ENCODE data around the gene CNOT4. TPM values are rescaled to one million over a fixed set of nuclear protein-coding genes. Genes with fewer than 3 reads are reported as not detected.

The CNOT4 gene
- total and polyA plus RNA-seq, 2 of the 4 experiments (the other 2 are of a cell fraction) = 7.0 to 8.1 TPM

DNA sequence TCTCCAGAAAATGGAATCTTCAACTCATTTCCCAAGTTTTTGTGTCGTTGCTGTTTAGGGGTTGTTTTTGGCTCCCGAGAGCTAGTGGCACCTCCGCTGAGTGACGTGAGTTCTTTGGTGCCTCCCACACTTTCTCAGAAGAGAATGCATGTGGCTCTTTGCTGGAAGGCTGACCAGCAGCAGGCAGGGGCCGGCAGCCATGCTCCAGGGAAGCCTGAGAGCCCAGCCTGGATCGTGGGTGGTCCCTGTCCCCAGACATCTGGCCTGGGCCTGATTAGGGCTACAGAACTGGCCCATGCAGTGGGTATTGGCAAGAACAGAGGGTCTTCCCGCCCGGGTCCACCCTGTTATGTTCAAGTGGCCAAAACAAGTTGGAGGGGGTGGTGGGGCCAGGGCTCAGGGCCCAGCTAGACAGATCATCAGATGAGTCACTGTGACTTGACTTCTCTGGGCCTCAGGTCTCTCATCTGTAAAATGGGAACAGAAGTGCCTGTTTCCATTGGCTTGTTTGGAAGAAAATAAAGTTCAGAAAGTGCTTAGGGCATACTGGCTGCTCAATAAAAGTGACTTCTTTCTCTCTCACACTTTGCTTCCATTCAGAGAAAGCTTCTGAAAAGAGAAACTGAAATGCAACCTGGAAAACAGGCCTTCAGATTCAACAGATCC is 193.1 kb downstream of the CNOT4 start:
- H3K79me1 ChIP-seq (ENCODE audit: low read depth in 1 of 2, low read length in 2 of 2) = no peaks in the 10 kb centered on the region
- H3K9me1 ChIP-seq (ENCODE audit: insufficient read depth, low read length) = no peaks in the 10 kb centered on the region
- H3K36me3 ChIP-seq (ENCODE audit: control insufficient read depth, insufficient read depth, low read length) = no peaks in the 10 kb centered on the region
- TF ChIP-seq, protein P1, sequence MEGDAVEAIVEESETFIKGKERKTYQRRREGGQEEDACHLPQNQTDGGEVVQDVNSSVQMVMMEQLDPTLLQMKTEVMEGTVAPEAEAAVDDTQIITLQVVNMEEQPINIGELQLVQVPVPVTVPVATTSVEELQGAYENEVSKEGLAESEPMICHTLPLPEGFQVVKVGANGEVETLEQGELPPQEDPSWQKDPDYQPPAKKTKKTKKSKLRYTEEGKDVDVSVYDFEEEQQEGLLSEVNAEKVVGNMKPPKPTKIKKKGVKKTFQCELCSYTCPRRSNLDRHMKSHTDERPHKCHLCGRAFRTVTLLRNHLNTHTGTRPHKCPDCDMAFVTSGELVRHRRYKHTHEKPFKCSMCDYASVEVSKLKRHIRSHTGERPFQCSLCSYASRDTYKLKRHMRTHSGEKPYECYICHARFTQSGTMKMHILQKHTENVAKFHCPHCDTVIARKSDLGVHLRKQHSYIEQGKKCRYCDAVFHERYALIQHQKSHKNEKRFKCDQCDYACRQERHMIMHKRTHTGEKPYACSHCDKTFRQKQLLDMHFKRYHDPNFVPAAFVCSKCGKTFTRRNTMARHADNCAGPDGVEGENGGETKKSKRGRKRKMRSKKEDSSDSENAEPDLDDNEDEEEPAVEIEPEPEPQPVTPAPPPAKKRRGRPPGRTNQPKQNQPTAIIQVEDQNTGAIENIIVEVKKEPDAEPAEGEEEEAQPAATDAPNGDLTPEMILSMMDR (conservative IDR thresholded peaks at IDR 0.05; ENCODE audit: low read depth, low read length) = no peak
- TF ChIP-seq SMC3 (IDR thresholded peaks at IDR 0.05; ENCODE audit: low read depth, low read length) = no peak
- no peak for TF ChIP-seq MXI1 (IDR thresholded peaks at IDR 0.05; ENCODE audit: borderline replicate concordance, low read depth, low read length)
- TF ChIP-seq CEBPB (IDR thresholded peaks at IDR 0.05; ENCODE audit: low read depth, low read length) = no peak
- TF ChIP-seq NFE2L2 (IDR thresholded peaks at IDR 0.05; ENCODE audit: low read depth, low read length) = no peak
- no peak for TF ChIP-seq RCOR1 (IDR thresholded peaks at IDR 0.05; ENCODE audit: insufficient replicate concordance, low read length)
- TF ChIP-seq CHD1 (IDR thresholded peaks at IDR 0.05; ENCODE audit: low read depth, low read length) = no peak
- no peak for TF ChIP-seq MAZ (IDR thresholded peaks at IDR 0.05; ENCODE audit: borderline replicate concordance, low read depth, low read length)
- TF ChIP-seq RFX5 (IDR thresholded peaks at IDR 0.05; ENCODE audit: low read depth, low read length) = no peak
- POLR2A ChIA-PET (ENCODE audit: unreplicated experiment) = no interaction called here
- H2AK5ac ChIP-seq (ENCODE audit: low read depth, low read length) = no peak overlapping the region
- peaks cover 2% of the 10 kb centered on the region for H3K4me1 ChIP-seq (ENCODE audit: control insufficient read depth, insufficient read depth, low read length)
- H2BK5ac ChIP-seq (ENCODE audit: low read depth, low read length, poor library complexity, severe bottlenecking) = no peak overlapping the region
- H3K9me3 ChIP-seq (ENCODE audit: control insufficient read depth, insufficient read depth, low read length) = no peaks in the 10 kb centered on the region
- BruUV-seq (replicated peaks) = no TSS peak
- no peak overlapping the region for H4K5ac ChIP-seq (ENCODE audit: low read depth, low read length)
- no peak overlapping the region for H3K23ac ChIP-seq (ENCODE audit: low read depth, low read length)
- H3K4me2 ChIP-seq (ENCODE audit: low read depth, low read length) = no peak overlapping the region
- H3K9ac ChIP-seq (ENCODE audit: low read depth, low read length) = no peak overlapping the region
- in situ Hi-C loops (cut with MboI; ENCODE audit: low sequenced_read_pairs) (no loop called here), intact Hi-C loops (cut with micrococcal nuclease) (no loop called here), dilution Hi-C loops (cut with HindIII; ENCODE audit: low sequenced_read_pairs, unreplicated experiment) (no loop called here)
- ATAC-seq (ENCODE audit: low read depth) = no peak
- H3K14ac ChIP-seq (replicated peaks; ENCODE audit: low read depth, low read length) = no peak overlapping the region
- no peak overlapping the region for H3K18ac ChIP-seq (ENCODE audit: low read depth, low read length)
- H3K4ac ChIP-seq (ENCODE audit: low read depth, low read length) = no peak overlapping the region
- H2BK120ac ChIP-seq (ENCODE audit: low read depth, low read length) = no peak overlapping the region
- H4K91ac ChIP-seq (ENCODE audit: insufficient read depth, low read depth, low read length) = no peak overlapping the region
- H2AFZ ChIP-seq (replicated peaks; ENCODE audit: low read length, poor library complexity) = no peak overlapping the region
- peaks cover 16% of the 10 kb centered on the region for H3K27me3 ChIP-seq (ENCODE audit: control insufficient read depth, insufficient read depth, low read length)
- 66% methylated on average over 3 of the region's 8 CpGs; no CpG with 5 or more reads in 1 of the 2 experiments for WGBS, 2 experiments (ENCODE audit: extremely low coverage in 2 of 2, insufficient read length in 1 of 2)
- CTCF ChIA-PET = no interaction called here
- H2BK15ac ChIP-seq (ENCODE audit: low read depth, low read length) = no peak overlapping the region
- no peak overlapping the region for H4K8ac ChIP-seq (ENCODE audit: low read depth in 2 of 2, low read length in 2 of 2)
- no peak overlapping the region for H2AK9ac ChIP-seq (replicated peaks; ENCODE audit: low read depth, low read length, poor library complexity)
- no peak for DNase-seq
- H4K20me1 ChIP-seq (ENCODE audit: insufficient read depth, low read length) = no peaks in the 10 kb centered on the region
- H2BK20ac ChIP-seq (ENCODE audit: low read depth, low read length) = no peak overlapping the region
- H3K27ac ChIP-seq (ENCODE audit: insufficient read depth, low read length) = no peak overlapping the region
- H3K56ac ChIP-seq (ENCODE audit: extremely low read depth, insufficient read depth, low read length) = no peak overlapping the region
- no peak overlapping the region for H3K4me3 ChIP-seq (ENCODE audit: insufficient read depth, low read depth, low read length)

Data from IMR-90 (cell line).